Hepatocyte (in vitro differentiated cells): ENCODE data around the gene PIK3R6.

ENCODE experiments used
- EZH2 ChIP-seq: fragments of 200-600 bp; sonication (generic); IDR thresholded peaks from 2 replicates; pipeline ENCODE4 v1.6.1; 2016; ENCODE audit warnings: antibody characterized with exemption, mild to moderate bottlenecking, borderline replicate concordance
- EZH2phosphoT487 ChIP-seq: fragments of 200-600 bp; sonication (generic); IDR thresholded peaks from one replicate; pipeline ENCODE4 v1.6.1; 2018; ENCODE audit warnings: antibody characterized with exemption, mild to moderate bottlenecking, low read depth, moderate library complexity; ENCODE audit not compliant: unreplicated experiment, severe bottlenecking
- TF ChIP-seq, protein P1 (sequence below): fragments of 200-600 bp; sonication (generic); IDR thresholded peaks from 2 replicates; pipeline ENCODE4 v1.5.1; 2016; ENCODE audit warnings: antibody characterized with exemption, mild to moderate bottlenecking; ENCODE audit not compliant: poor library complexity

DNA sequence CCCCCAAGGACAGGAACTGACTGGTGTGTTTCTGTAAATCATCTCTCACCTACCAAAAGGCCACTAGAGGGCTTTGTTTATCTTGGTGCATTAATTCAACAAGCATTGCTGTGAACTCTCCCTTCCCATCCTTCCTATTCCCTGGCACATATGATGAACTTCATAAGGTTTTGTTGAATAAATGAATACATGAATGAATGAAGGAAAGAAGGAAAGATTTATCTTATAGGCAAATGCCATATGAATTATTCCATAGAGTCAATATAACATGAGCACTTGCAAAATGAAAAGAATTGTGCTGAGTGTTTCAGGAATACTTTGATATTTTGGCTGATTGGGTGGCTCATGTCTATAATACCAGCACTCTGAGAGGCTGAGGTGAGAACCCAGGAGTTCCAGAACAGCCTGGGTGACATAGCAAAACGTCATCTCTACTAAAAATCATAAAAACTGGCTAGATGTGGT, 113.5 kb downstream of the PIK3R6 start:
- TF ChIP-seq, protein P1, sequence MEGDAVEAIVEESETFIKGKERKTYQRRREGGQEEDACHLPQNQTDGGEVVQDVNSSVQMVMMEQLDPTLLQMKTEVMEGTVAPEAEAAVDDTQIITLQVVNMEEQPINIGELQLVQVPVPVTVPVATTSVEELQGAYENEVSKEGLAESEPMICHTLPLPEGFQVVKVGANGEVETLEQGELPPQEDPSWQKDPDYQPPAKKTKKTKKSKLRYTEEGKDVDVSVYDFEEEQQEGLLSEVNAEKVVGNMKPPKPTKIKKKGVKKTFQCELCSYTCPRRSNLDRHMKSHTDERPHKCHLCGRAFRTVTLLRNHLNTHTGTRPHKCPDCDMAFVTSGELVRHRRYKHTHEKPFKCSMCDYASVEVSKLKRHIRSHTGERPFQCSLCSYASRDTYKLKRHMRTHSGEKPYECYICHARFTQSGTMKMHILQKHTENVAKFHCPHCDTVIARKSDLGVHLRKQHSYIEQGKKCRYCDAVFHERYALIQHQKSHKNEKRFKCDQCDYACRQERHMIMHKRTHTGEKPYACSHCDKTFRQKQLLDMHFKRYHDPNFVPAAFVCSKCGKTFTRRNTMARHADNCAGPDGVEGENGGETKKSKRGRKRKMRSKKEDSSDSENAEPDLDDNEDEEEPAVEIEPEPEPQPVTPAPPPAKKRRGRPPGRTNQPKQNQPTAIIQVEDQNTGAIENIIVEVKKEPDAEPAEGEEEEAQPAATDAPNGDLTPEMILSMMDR, result peak; percentile 50
- TF ChIP-seq EZH2, result no peak
- no peak for TF ChIP-seq EZH2phosphoT487
